ENCODE results near the gene CMSS1.

GRCh38 chr3:99810403-99810802 lies 7.3 kb upstream of the CMSS1 start:
- TF ChIP-seq CTCF (IDR thresholded peaks at IDR 0.05; ENCODE audit: low read length) (no peak), EZH2 (IDR thresholded peaks at IDR 0.05; ENCODE audit: borderline replicate concordance, low read length) (no peak)

Measured in OCI-LY1 (cell line).